G401 (cell line): ENCODE results near the gene PLXNA4. TPM values are rescaled to one million over a fixed set of nuclear protein-coding genes. Genes with fewer than 3 reads are reported as not detected.

ENCODE experiments used
- DNase-seq: peaks from one replicate; pipeline ENCODE4 v3.0.0-alpha.2; 2015; ENCODE audit warnings: low spot score
- in situ Hi-C: cut with HindIII; loops from 2 replicates; pipeline ENCODE4 v1.10.0; 2016; ENCODE audit warnings: low sequenced_read_pairs, mixed read lengths
- total RNA-seq: library from RNA; depleted of rRNA; stranded (reverse); fragments of >200 nt; shearing (Covaris generic); gene quantifications from 2 replicates; pipeline ENCODE4 v1.2.3, GENCODE V29; 2014

The PLXNA4 gene
- total RNA-seq, 1 experiment from 2014 or later = under 0.01 TPM

DNA sequence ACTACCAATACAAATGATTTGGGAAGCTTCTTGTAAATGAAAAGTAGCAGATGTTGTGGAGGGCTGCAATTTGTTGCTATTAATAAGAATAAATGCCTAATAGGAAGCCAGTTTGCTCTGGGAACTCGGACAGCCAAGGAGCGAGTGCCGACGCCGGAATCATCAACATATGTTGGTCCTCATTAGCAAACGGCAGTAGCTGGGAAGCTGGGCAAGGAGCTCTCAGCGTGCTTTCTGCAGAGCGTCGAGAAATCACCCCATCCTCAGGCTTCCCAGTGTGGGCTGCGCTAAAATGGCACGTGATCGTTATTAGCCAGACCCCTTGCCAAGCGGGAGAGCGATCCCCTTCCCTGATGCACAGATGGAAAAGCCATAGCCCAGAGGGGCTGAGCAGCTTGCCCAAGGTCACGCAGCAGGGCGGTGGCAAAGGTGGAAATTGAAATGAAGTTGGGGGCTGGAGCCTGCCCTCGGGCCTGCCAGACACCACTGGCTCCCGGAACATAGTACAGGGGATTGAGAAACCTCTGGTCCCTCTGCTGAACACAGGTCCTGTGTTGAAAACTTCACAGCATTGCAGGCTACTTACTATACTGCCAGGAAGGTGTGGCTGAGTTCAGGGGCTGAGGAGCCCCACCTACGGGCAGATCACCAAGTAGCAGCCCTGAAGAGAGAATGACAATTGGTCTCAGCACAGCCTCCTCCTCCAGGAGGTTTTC lies 326.9 kb downstream of the PLXNA4 start:
- in situ Hi-C loops = no loop called here

DNA sequence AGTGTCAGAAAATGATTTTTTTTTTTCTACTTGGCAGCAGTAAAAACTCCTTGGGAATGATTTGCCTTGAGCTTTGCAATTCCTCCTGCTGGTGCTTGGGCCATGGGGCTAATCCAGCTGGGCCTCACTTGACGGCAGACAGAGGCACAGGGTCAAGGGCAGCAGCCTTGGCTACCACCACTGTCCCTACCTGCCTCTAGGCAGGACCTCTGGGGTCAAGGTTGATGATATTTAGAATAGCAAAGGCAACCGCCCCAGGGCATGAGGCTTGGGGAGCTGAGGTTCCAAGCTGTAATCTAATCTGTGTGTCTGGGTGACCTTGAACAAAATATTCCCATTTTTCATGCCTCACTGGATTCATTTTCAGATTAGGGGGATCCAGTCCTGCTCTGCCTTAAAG lies 327.4 kb downstream of the PLXNA4 start:
- no peak for DNase-seq
- in situ Hi-C loops = no loop called here

More for the DNA sequence above, 326.9 kb downstream of the PLXNA4 start:
- DNase-seq = peak; percentile 80

DNA sequence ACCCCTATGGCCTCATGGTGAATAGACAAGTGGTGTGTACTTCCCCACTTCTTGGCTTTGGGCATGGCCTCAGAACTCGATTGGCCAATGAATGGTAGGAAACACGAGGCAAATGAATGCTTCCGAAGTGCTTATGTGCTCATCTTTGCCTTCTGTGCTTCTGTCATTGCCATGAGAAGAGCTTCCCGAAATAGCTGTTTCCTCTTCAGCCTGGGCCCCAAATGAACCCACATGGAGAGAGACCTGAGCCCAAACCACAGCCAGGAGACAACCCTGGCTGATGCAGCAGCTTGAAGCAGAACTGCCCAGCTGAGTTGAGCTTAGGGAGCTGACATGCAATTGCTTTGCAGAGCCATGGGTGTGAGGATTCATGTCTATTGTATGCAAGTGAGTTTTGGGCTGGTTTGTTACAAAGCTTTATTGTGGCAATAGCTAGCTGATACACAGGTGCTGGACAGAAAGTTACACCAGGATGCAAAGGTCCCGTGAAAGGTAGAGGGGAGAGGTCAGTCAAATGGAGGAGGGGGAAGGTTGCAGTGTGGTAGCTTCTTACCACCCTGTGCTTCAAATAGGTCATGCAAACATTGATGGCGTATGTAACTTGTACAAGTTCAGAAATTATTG lies 328.2 kb downstream of the PLXNA4 start:
- no peak for DNase-seq
- in situ Hi-C loops = no loop called here

DNA sequence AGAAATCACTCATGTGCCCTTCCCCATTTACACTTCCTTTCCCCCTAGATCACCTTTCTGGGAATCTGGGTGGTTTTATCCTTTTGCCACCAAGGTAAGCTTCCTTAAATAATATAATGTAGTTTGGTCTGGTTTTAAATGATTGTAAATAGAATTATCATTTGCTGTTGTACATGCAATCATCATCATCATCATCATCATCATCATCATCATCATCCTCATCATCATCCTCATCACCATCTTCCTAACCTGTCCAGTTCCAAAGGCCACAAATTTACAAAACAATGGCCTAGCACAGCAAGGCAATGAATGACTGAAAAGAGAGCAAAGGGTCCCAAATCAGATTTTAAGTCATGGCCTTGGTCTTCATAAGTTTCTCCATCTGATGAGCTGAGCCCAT lies 329.7 kb downstream of the PLXNA4 start:
- no peak for DNase-seq
- in situ Hi-C loops = no loop called here

DNA sequence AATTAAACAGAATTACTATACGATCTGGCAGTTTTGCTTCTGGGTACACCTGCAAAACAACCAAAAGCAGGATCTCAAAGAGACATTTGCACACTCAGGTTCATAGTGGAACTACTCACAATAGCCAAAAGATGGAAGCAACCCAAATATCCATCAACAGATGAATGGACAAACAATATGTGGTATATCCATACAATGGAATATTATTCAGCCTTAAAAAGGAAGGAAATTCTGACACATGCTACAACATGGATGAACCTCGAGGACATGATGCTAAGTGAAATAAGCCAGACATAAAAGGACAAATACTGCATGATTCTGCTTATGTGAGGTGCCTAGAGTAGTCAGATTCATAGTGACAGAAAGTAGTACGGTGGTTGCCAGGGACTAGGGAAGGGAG lies 330.7 kb downstream of the PLXNA4 start:
- no peak for DNase-seq
- in situ Hi-C loops = no loop called here

DNA sequence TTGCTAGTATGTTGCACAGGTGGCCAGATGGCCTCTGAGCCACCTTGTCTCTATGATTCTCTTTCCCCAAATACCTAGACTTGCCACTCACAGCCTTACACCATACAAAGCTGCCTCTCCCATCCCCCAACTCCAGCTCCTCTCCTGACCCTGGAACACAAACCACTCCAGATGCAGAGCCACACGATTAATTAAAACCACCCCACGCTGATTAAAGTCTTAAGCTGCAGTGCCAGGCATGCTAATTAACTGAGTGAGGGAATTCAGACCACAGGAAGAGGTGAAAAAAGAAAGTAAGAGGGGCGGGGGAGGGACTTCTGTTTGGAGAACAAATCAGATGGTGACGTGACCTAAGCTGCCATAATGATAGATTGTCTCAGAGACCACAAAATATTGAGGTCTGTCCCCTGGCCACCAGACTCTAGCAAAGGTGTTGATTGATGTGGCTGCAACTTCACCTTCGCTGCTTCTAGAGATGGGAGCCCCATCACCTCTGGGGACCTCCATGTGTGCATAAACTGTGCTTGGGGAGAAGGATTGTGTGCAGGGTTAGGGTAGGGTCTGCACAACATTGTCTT lies 331.3 kb downstream of the PLXNA4 start:
- in situ Hi-C loops = no loop called here
- DNase-seq = no peak

DNA sequence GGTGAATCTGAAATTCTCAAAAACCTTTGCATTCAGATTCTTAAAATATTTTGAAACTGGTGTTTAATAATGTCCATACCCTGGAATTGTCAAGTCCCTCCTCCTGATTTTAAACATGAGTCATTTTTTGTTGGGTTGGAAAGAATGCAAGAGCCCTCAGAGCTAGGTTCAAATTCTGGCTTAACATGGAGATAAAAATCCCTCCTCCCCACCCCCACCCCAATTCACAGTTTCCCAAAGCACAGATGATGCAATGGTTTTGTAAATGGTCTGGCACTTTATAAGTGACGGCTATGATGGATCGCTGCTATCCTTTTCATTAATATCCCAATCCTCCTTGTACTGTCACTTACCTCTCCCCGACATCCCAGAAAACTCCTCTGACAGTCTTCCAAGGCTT lies 332.8 kb downstream of the PLXNA4 start:
- in situ Hi-C loops = no loop called here
- no peak for DNase-seq

DNA sequence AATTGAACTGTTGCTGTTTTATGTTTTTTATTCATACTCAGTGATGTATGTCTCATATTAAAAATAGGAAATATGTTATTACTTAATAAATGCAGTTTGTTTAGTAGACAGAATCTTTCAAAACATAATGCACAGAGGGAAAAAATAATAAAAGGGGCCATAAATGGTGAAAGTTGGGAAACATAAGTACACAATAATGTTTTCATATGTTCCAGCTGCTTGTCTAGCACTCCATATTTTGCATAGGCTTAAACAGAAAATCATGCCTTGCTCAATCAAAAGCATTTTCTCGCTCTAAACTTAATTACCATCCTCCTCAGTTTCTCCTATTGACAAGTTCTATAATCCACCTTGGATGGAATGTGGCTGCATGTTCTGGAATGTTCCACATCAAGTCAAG lies 333.2 kb downstream of the PLXNA4 start:
- in situ Hi-C loops = no loop called here
- DNase-seq = no peak

DNA sequence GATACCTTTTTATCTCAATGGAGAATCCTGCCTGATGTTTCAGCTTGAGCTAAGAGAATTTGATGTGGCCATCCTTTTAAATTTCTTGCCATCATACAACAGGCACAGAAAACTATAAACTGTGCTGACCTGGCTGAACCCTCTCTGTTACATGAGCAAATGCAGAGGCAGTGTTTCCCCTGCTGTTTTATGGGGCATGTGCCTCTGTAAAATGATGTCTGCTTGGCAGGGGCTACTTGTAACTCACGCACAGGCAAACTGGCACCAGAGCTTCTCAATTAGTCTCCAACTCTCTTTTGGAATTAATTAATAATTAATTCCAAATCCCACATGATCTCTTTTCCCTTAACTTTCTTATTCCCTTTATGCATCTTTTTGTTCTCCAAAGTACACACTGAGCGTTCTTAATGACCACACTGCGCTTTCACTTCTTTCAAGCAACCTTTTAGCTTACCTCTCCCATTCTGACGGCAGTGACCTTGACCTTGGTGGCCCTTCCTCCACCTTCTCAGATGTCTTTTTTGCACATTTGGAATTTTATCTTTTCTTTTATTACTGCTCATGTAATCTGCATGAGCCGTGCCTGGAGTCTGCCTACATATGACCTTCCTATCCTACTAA lies 334.0 kb downstream of the PLXNA4 start:
- in situ Hi-C loops = no loop called here

DNA sequence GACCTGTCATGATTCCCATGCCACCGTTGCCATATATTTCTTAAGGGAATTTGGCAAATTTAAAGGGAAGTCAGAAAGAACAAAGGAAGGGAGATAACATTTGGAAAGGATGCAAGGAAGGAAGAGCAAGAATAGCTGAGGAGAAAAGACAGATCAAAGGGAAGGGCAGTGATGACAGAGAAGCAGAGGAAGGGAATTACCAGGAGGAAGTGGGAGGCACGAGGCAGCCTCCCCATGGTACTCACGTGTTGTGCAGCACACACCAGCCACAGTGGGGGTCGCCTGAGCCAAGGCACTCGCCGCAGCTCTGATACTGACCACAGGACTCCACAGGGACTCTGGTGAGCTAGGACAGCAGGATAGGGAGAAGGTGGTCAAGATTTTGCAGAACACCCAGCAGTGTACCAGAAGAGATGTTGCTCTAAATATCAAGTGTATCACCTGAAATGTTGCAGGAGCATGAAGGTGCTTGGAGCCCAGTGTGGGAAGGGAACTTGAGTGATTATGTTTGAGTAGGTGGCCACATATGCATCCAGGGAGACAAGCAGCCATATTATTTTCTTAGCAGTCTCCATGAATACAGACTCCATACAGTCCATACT lies 335.3 kb downstream of the PLXNA4 start:
- no peak for DNase-seq
- in situ Hi-C loops = no loop called here

More for the DNA sequence above, 334.0 kb downstream of the PLXNA4 start:
- DNase-seq = no peak

DNA sequence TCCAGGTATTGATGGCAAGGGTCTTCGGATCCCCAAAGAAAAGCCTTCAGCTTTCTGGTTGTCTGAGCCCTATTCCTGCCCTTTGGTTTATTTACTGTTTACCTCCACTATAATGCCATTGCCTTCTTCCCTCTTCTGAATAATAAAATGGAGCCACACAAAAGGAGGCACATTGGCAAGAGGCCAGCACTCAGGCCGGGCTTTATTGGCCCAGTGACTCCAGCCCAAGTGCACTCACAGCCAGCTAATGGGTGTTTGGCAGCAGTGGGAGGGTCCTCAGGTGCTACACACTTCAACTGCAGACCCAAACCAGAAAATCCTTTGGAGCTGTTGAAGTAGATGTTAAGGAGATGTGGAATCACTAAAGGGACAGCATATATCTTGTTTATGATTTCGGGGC lies 336.0 kb downstream of the PLXNA4 start:
- in situ Hi-C loops = no loop called here
- no peak for DNase-seq

DNA sequence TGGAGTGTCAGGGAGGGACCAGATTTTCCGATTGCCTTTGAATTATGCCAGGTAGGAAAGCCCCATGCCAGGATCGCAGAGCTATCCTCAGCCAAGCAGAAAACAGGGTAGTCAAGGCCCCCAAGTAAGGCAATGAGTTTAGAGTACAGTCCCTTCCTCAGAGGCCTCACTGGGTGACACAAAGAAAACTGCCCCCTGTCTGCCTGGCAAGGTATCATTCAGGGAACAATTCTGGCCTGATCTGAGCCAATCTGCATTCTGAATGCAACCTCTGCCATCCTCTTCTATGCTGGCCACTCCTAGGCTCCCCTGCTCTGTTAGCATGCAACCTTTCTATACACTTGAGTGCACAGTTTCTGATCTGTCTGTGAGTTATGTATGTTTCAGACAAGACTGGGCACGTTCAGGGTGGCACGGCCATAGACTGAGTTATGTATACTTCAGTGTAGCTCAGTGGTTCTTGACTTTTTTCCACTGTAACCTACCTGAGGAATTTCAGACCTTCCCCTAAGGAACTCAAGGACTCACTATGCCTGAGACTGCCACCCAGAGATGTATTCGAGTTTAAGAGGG lies 336.8 kb downstream of the PLXNA4 start:
- DNase-seq = no peak
- in situ Hi-C loops = no loop called here

DNA sequence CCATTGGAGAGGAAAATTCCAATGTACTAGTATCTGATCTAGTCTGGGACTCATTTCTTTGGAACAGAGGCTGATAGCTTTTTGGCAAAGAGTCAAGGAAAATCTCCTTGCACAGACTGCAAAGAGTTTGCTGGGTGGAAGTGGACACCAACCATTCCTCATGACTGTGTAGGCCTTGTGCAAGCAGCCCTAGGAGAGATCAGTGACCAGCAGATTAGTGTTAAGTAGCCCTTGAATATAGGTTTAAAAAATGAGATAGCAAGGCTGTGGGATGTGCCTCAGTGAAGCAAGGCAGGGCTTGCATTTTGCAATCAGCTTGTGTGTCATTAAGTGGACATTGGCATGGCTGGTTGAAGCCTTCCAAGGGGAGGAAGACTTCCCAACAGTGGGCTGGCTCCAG lies 341.6 kb downstream of the PLXNA4 start:
- in situ Hi-C loops = no loop called here
- DNase-seq = no peak

DNA sequence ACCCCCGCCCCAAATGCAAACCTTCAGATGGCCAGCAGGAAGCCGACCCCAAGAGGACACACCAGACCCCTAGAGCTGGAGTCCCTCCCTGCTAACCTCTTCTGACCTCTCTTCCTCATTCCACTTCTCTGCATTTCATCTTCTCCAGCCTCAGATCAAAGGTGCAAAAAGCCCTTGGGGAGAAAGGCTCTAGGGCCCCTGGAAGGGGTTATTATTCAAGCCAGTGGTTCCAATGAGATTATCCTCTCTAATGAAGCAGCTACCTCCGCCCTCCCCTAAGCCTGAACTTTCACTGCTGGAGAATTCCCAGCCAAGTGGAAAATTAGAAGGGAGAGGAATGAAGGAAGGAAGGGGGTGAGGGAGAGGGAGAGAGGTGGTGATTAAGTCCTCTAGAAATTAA lies 343.9 kb downstream of the PLXNA4 start:
- in situ Hi-C loops = no loop called here
- no peak for DNase-seq

DNA sequence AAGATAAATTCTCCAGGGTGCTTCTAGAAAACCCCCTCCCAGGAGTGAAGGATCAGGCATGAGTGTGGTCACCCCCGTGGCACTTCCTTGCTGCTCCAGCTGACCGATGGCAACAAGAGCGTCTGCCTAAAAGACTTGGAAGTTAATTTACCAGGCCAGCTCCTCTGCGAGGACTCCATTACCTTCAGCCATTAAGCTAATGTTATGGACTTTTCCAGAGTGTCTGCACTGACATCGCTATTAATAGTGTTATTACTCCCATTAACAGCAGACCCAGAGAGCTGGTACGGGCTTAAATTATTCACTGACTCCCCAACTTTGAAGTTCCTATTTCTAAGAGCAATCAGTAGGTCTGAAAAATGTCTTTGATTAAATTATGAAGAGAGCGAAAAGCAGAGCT lies 345.8 kb downstream of the PLXNA4 start:
- in situ Hi-C loops = no loop called here
- DNase-seq = no peak

DNA sequence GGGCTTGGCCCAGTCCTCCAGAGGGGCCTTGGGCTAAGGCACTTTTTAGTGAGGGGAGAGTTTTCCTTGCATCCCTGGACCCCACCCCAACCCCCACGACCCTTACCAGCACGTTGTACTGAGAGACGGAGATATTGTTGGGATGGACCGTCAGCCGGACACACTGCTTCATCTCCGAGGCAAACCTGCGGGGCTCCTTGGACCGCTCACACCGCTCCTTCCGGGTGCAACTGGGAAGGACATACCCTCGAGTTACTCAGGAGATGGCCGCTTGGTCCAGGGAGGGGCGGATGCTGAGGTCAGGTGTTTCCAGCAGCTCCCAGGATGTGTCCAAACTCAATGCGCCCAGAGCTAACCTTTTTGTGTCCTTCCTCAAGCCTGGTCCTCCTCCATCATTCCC lies 348.0 kb downstream of the PLXNA4 start:
- DNase-seq = no peak
- in situ Hi-C loops = no loop called here

DNA sequence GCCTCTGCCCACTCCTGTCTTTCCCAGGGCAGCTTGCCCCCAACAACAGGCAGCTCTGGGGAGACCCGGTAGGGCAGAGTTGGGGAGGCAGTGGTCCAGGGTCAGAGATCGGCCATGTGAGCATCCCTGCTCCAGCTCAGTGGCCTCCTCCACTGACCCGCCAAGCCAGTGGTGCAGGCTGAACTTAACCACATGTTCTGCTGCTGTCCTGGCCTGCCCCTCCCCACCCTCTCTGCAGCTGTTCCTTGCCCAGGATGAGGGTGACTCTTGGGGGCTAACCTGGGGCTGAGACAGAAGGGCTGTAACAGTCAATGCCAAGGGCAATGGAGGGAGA lies 349.3 kb downstream of the PLXNA4 start:
- in situ Hi-C loops = no loop called here
- no peak for DNase-seq

DNA sequence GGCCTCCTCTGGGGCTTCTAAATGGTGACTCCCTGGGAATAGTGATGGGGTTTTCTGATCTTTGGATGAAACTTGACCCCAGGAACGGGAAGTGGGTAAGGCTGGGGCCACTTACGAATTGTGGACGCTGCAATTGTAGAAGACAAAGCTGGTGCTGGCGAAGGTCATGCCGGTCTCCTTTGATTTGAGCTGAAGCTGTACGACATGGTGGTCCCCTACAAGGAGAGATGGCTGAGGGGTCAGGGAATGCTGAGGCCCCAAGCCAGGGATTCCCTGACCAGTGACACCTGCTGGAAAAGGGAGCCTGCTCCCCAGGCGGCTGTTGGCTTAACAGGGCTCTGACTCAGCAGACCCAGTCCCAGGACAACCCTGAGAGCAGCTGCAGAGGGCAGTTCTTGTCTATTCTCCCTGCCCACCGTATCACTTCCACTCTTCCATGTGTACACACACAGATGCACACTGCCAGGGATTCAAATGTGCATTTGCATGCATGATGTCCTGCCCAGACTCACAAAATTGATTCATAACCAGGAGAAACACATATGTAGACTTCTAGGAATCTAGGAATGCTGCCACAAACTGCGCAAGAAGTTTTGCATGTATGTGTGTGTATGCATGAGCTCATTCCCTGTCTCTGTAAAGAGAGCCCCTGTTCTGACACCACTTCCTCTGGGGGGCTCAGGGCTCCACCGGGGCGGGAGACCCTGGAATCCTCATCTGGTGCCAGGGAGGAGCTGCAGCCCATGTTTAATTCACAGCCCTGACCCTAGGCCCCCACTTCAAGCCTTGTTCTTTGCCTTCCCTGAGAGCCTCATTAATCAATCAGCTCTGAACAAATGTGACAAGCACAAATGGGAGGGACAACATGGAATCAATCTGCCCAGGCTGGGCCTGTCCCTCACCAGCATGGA lies 350.0 kb downstream of the PLXNA4 start:
- in situ Hi-C loops = no loop called here
- no peak for DNase-seq
